HG03045 (cell line): ENCODE results near the gene PTX4.

Experiments
- ATAC-seq: cut with Tn5 transposase; IDR thresholded peaks from one replicate; pipeline ENCODE4 v1.9.1; 2021; ENCODE audit warnings: mild to moderate bottlenecking, moderate library complexity; ENCODE audit not compliant: unreplicated experiment

Gene PTX4, protein sequence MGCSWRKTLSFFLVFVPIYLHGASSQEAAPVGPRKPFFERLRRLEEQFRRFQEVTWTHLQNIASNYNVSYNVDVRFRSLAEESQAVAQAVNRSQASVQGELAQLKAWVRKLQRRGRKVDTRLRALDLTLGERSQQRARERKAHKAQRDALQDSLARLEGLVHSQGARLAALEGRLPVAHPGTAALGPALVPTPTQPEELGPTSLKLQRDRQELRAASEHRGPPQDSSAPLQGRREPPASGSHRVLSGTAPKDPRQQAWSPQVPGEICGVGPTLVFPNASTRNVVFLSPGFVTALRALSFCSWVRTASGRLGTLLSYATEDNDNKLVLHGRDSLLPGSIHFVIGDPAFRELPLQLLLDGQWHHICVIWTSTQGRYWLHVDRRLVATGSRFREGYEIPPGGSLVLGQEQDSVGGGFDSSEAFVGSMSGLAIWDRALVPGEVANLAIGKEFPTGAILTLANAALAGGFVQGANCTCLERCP

DNA sequence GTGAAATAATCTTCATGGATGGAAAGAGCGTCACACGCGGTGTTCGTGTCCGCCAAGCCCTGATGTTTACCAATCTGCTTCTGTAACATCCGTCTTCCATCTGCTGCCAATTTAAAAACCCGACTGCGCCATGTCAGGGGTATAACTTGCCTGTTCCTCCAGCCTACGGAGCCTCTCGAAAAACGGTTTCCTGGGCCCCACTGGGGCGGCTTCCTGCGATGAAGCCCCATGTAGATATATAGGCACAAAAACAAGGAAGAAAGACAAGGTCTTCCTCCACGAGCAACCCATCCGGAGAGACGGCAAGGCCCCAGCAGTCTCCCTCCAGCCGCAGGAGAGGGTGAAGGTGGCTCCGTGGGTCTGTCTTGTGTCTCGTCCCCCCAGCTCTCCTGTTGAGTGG, at the start of gene PTX4:
Gene PTX4 (minus strand): TSS at position 326 of the 400 bp plus-strand sequence. CDS start 35 bp downstream, at position 291.
- no peak for ATAC-seq

- ATAC-seq: no peak
These were observed 49.1 kb upstream of the PTX4 start for GRCh38 chr16:1537763-1538289.

DNA sequence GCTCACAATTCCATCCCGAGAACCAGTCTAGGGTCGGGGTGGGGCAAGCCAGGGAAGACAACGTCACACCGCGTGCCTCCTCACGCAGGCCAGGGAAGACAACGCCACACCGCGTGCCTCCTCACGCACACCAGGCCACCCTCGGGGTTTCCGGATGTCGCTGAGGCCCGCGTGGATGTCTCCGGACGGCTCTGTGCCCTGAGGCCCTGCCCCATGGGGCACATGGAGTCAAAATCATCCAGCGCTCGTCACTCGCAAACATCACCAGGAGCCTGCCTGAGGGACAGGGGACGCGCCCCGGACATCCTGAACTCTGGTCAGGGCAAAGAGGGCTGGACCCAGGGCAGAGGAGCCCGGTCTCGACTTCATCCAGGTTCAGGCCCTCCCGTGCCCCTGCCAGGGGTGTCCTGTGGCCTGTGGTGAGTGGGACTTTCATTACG, 48.4 kb upstream of the PTX4 start:
- ATAC-seq: no peak

GRCh38 chr16:1536601-1537000, 47.9 kb upstream of the PTX4 start:
- no peak for ATAC-seq

DNA sequence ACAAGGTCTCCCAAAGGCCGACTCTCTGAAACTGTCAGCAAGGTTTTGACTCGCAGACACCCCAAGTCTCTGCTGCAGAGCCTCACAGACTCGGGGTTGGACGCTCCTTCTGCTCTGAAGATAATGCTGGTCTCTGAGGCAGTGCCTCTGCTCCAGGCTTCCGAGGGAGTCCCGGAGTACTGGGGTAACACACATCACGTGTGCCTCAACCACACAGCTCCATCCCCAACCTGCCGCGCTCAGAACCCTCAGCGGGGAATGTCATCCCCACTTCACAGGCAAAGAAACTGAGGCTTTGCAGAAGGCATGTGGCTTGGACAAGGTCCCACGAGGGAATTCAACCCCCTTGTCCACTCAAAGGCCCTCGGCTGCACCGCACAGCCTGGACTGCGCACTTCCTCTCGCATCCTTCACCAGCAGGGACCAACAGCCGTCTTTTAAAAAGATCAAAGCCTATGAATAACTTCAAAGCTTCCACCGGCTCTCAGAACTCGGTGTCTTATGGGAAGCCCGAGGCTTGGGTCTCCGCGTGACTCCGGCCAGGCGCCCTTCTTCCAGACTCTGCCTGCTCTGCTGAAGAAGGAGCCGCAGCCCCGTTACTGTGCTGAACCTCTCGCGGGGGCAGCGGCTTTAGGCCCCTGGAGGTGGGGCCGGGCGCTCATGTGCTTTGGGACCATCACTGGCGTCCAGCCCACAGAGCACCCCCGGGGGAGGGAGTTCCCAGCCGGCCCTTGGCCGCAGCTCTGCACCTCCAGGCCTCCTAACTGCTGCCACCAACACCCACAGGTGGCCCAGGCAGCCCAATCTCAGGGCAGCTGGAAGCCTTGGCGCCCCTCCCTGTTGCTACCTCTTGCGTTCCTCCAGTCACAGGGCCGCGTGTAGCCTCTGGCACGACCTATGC, 46.9 kb upstream of the PTX4 start:
- no peak for ATAC-seq

DNA sequence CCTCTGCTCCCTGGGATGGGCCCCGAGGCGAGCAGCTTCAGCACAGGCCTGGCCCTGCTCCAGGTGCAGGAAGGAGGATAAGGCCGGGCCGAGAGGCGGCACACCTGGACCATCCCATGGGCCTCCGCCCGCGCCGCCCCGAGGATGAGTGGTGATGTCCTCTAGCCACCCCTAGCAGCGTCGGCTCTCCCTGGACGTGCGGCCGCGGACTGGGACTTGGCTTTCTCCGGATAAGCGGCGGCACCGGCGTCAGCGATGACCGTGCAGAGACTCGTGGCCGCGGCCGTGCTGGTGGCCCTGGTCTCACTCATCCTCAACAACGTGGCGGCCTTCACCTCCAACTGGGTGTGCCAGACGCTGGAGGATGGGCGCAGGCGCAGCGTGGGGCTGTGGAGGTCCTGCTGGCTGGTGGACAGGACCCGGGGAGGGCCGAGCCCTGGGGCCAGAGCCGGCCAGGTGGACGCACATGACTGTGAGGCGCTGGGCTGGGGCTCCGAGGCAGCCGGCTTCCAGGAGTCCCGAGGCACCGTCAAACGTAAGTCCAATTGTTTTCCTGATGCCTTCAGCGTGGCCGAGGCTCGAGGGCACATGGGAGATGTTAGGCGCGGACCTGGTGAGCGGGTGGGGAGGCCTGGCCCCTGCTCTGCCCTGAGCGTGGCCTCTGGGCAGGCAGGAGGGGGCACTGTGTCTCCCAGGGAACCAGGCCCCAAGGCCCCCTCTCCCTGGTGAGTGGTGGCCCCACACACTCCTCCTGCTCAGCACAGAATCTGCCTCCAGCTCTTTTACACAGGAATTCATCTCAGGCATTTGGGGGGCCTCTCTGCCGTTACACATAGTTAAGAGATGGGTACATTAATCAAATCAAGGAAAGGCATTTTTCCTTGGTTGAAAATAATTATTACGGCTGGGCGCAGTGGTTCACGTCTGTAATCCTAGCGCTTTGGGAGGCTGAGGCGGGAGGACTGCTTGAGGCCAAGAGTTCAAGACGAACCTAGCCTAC, 45.6 kb upstream of the PTX4 start:
- ATAC-seq: no peak

GRCh38 chr16:1533443-1533951, 44.8 kb upstream of the PTX4 start, which contains the start of gene TMEM204:
Gene TMEM204, plus strand, starts transcription at chr16:1533666. Its CDS starts 610 bp downstream, at chr16:1534276.
- no peak for ATAC-seq

- no peak for ATAC-seq
These were observed 44.0 kb upstream of the PTX4 start for GRCh38 chr16:1532771-1533170.

GRCh38 chr16:1532081-1532760, 43.5 kb upstream of the PTX4 start:
- no peak for ATAC-seq

DNA sequence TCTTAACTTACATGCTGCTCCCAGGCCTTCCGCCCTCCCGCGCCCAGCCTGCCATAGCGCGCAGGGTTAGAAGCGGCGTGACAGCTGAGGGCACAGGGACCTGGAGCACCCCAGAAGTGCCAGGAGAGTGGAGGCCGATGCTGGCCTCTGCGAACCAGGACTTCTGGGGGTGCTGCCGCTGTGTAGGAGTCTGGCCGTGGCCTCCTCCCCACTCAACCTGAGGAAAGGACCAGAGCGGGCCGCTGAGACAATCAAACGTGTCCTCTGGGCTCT, 42.8 kb upstream of the PTX4 start:
- ATAC-seq: no peak

DNA sequence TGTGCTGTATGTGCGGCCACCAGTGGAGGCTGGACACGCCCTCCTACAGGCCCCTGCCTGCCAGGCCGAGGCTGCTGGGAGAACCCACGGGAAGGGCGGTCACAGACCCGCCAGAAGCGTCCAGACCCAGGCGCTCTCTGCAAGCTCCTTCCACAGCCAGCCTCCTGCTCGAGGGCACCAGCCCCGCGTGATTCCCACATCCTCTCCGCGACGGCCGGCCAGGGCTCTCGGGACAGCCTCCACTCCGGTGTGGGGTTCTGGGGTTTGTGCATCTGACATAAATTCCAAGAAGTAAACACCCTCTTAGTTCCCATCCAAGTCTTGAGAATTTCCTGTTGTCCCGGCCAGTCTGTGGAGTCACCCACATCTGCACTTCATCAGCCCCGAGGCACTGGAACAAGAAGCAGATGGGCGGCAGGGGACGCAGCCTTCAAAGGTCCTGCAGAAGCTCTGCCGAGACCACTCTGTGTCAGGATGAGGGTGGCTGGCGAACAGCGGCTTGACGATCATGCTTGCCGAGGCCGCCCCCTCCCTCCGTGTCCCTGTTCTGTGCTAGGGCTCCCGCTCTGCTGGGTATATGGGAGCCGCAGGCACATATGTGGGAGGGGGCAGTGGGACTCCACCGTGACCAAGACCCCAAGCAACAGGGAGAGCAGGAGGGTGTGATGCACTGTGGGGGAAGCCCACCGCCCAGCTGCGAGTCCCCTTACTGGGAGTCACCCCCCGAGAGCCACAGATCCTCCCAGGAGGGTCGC, 42.3 kb upstream of the PTX4 start:
- ATAC-seq: no peak

- ATAC-seq: no peak
These were observed 41.7 kb upstream of the PTX4 start for GRCh38 chr16:1530349-1530882.

- ATAC-seq: no peak
These were observed 40.3 kb upstream of the PTX4 start for GRCh38 chr16:1528921-1529537.

- no peak for ATAC-seq
These were observed 39.4 kb upstream of the PTX4 start for GRCh38 chr16:1527836-1528811.

DNA sequence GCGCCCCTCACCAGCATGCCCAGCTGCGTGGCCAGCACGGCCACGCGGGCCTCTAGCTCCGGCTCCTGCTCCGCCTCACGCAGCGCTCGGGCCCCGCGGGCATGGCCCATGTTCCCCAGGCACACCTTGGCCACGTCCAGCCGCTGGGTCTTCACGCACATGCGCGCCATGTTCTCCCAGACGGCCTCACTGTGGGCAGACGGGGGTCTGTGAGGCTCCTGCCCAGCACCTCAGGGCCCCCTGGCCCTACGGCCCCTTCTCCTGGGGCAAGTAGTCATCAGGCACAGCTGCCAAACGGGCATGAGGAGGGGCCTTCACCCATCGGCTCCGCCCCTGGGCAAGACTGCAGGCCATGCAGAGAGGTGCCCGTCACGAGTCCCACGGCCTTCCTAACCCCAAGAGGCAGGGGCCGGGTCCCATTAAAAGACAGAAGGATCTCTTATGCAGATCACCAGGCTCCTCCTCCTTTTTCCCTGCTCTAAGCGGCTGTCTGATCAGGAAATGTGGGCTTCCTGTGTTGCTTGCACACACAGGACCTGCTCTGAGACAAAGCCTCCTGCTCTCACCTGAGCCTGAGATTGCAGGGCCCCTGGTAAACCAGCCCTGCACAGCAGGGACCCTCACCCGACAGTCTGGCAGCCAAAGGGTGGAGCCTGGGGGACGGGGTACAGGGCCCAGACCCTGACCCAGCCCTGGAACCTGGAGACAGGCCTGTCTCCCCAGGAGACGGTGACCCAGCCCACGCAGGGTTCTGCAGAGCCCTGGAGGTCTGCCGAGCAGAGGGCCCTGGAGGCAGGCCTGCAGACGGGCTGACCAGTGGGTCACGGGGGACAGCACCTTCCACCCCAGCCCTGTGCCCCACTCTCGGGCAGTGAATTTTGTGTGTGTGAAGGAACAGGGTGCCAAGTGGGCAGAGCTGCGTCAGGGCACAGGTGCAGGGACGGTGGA, 38.1 kb upstream of the PTX4 start:
- no peak for ATAC-seq
